ENCODE results near the gene SEPTIN6. TPM values are rescaled to one million over a fixed set of nuclear protein-coding genes. Genes with fewer than 3 reads are reported as not detected.

Gene SEPTIN6
- total RNA-seq, 1 experiment from 2014 or later = 4.7 TPM

GRCh38 chrX:119648421-119648775, 44.6 kb downstream of the SEPTIN6 start:
- ChIA-PET CTCF (no interaction called here), POLR2A (no interaction called here)
- no peaks in the 10 kb centered on the region for H3K36me3 Mint-ChIP-seq (ENCODE audit: insufficient read depth, unreplicated experiment)
- H3K9me3 Mint-ChIP-seq (ENCODE audit: unreplicated experiment) = no peaks in the 10 kb centered on the region
- TF ChIP-seq CTCF (IDR thresholded peaks at IDR 0.05; ENCODE audit: unreplicated experiment) = no peak
- no TSS peak for BruUV-seq (replicated peaks)
- intact Hi-C loops (cut with micrococcal nuclease) = no loop called here
- H3K27me3 Mint-ChIP-seq (ENCODE audit: insufficient read depth, unreplicated experiment) = peaks cover under 1% of the 10 kb centered on the region
- no peak overlapping the region for H3K4me3 Mint-ChIP-seq (ENCODE audit: unreplicated experiment)
- no peak overlapping the region for H3K27ac Mint-ChIP-seq (ENCODE audit: low read depth, unreplicated experiment)
- DNase-seq (ENCODE audit: unreplicated experiment) = no peak
- no peaks in the 10 kb centered on the region for H3K4me1 Mint-ChIP-seq (ENCODE audit: insufficient read depth, unreplicated experiment)

- ChIA-PET POLR2A (no interaction called here), CTCF (no interaction called here)
- Mint-ChIP-seq H3K36me3 (ENCODE audit: insufficient read depth, unreplicated experiment) (no peaks in the 10 kb centered on the region), H3K4me1 (ENCODE audit: insufficient read depth, unreplicated experiment) (no peaks in the 10 kb centered on the region), H3K4me3 (ENCODE audit: unreplicated experiment) (no peak overlapping the region), H3K27me3 (ENCODE audit: insufficient read depth, unreplicated experiment) (no peaks in the 10 kb centered on the region), H3K9me3 (ENCODE audit: unreplicated experiment) (no peaks in the 10 kb centered on the region), H3K27ac (ENCODE audit: low read depth, unreplicated experiment) (no peak overlapping the region)
- no peak for DNase-seq (ENCODE audit: unreplicated experiment)
- intact Hi-C loops (cut with micrococcal nuclease) = no loop called here
- no TSS peak for BruUV-seq (replicated peaks)
- TF ChIP-seq CTCF (IDR thresholded peaks at IDR 0.05; ENCODE audit: unreplicated experiment) = no peak
Measured at GRCh38 chrX:119647552-119648420, 45.2 kb downstream of the SEPTIN6 start.

GRCh38 chrX:119647089-119647488, 45.9 kb downstream of the SEPTIN6 start:
- intact Hi-C loops (cut with micrococcal nuclease) = no loop called here
- Mint-ChIP-seq H3K4me1 (ENCODE audit: insufficient read depth, unreplicated experiment) (no peaks in the 10 kb centered on the region), H3K4me3 (ENCODE audit: unreplicated experiment) (no peak overlapping the region), H3K9me3 (ENCODE audit: unreplicated experiment) (no peaks in the 10 kb centered on the region), H3K27me3 (ENCODE audit: insufficient read depth, unreplicated experiment) (no peaks in the 10 kb centered on the region), H3K27ac (ENCODE audit: low read depth, unreplicated experiment) (no peak overlapping the region), H3K36me3 (ENCODE audit: insufficient read depth, unreplicated experiment) (no peaks in the 10 kb centered on the region)
- POLR2A ChIA-PET = no interaction called here
- no TSS peak for BruUV-seq (replicated peaks)
- CTCF ChIA-PET = no interaction called here
- no peak for TF ChIP-seq CTCF (IDR thresholded peaks at IDR 0.05; ENCODE audit: unreplicated experiment)
- DNase-seq (ENCODE audit: unreplicated experiment) = no peak

- intact Hi-C loops (cut with micrococcal nuclease) = no loop called here
- BruUV-seq (replicated peaks) = no TSS peak
- no peaks in the 10 kb centered on the region for H3K4me1 Mint-ChIP-seq (ENCODE audit: insufficient read depth, unreplicated experiment)
- ChIA-PET POLR2A (no interaction called here), CTCF (no interaction called here)
- TF ChIP-seq CTCF (IDR thresholded peaks at IDR 0.05; ENCODE audit: unreplicated experiment) = no peak
- H3K4me3 Mint-ChIP-seq (ENCODE audit: unreplicated experiment) = no peak overlapping the region
- H3K9me3 Mint-ChIP-seq (ENCODE audit: unreplicated experiment) = no peaks in the 10 kb centered on the region
- H3K27me3 Mint-ChIP-seq (ENCODE audit: insufficient read depth, unreplicated experiment) = no peaks in the 10 kb centered on the region
- no peaks in the 10 kb centered on the region for H3K36me3 Mint-ChIP-seq (ENCODE audit: insufficient read depth, unreplicated experiment)
- no peak for DNase-seq (ENCODE audit: unreplicated experiment)
- H3K27ac Mint-ChIP-seq (ENCODE audit: low read depth, unreplicated experiment) = no peak overlapping the region
Measured at GRCh38 chrX:119646515-119646914, 46.5 kb downstream of the SEPTIN6 start.
